ENCODE results near the gene FBXO47. TPM values are rescaled to one million over a fixed set of nuclear protein-coding genes. Genes with fewer than 3 reads are reported as not detected.
"Not testable (repeated sequence)": the region's sequence is repeated elsewhere in the genome, so short reads cannot be mapped to it uniquely, and the experiment has no call there.

FBXO47 gene
- total and polyA plus RNA-seq, 4 donors = not detected

GRCh38 chr17:38939987-38940386 lies 27.2 kb downstream of the FBXO47 start:
- Histone ChIP-seq H3K4me3 (no peak overlapping the region), H3K36me3 (ENCODE audit: control insufficient read depth in 4 of 4, insufficient read depth in 4 of 4, low read length in 4 of 4) (no peaks in the 10 kb centered on the region), H3K27ac (ENCODE audit: low read depth in 1 of 2, low read length in 1 of 2) (no peak overlapping the region), H3K27me3 (ENCODE audit: control insufficient read depth in 3 of 3, insufficient read depth in 3 of 3, low read length in 2 of 3) (peaks cover 0 to 10% (median 3%) of the 10 kb centered on the region in 3 donors), H3K9ac (ENCODE audit: insufficient read depth in 1 of 2, low read length in 2 of 2) (no peak overlapping the region), H3K4me1 (ENCODE audit: control insufficient read depth in 5 of 5, insufficient read depth in 5 of 5, low read length in 5 of 5) (no peaks in the 10 kb centered on the region), H3K9me3 (ENCODE audit: control insufficient read depth in 4 of 4, insufficient read depth in 3 of 4, low read length in 3 of 4) (no peaks in the 10 kb centered on the region)
- no peak for ATAC-seq (ENCODE audit: insufficient read depth, low FRiP score)
- no peak for DNase-seq
- TF ChIP-seq CTCF (IDR thresholded peaks at IDR 0.05; ENCODE audit: control extremely low read depth, extremely low read depth) = no peak

- not testable (repeated sequence) for H3K4me3 ChIP-seq; H3K27me3 ChIP-seq (ENCODE audit: control insufficient read depth in 3 of 3, insufficient read depth in 3 of 3, low read length in 2 of 3); DNase-seq; ATAC-seq (ENCODE audit: insufficient read depth, low FRiP score); H3K9ac ChIP-seq (ENCODE audit: insufficient read depth in 1 of 2, low read length in 2 of 2); H3K27ac ChIP-seq (ENCODE audit: low read depth in 1 of 2, low read length in 1 of 2); H3K36me3 ChIP-seq (ENCODE audit: control insufficient read depth in 4 of 4, insufficient read depth in 4 of 4, low read length in 4 of 4); H3K4me1 ChIP-seq (ENCODE audit: control insufficient read depth in 5 of 5, insufficient read depth in 5 of 5, low read length in 5 of 5); H3K9me3 ChIP-seq (ENCODE audit: control insufficient read depth in 4 of 4, insufficient read depth in 3 of 4, low read length in 3 of 4)
- WGBS, 2 donors = 89 to 93% methylated on average over 9 of the region's 9 CpGs
These were observed 33.2 kb downstream of the FBXO47 start for GRCh38 chr17:38933962-38934361.

GRCh38 chr17:38930782-38931181 lies 36.4 kb downstream of the FBXO47 start:
- not testable (repeated sequence) for H3K36me3 ChIP-seq (ENCODE audit: control insufficient read depth in 4 of 4, insufficient read depth in 4 of 4, low read length in 4 of 4); H3K9me3 ChIP-seq (ENCODE audit: control insufficient read depth in 4 of 4, insufficient read depth in 3 of 4, low read length in 3 of 4); H3K9ac ChIP-seq (ENCODE audit: insufficient read depth in 1 of 2, low read length in 2 of 2); H3K27ac ChIP-seq (ENCODE audit: low read depth in 1 of 2, low read length in 1 of 2); ATAC-seq (ENCODE audit: insufficient read depth, low FRiP score); H3K4me3 ChIP-seq; H3K27me3 ChIP-seq (ENCODE audit: control insufficient read depth in 3 of 3, insufficient read depth in 3 of 3, low read length in 2 of 3); DNase-seq; H3K4me1 ChIP-seq (ENCODE audit: control insufficient read depth in 5 of 5, insufficient read depth in 5 of 5, low read length in 5 of 5)
- WGBS, 2 donors = 92% methylated on average over 10 to 36 of the region's 36 CpGs

- no peak for ATAC-seq (ENCODE audit: insufficient read depth, low FRiP score)
- Histone ChIP-seq H3K4me3 (no peak overlapping the region), H3K27ac (ENCODE audit: low read depth in 1 of 2, low read length in 1 of 2) (peak overlapping the region in 1 of 2 donors; percentile 14), H3K36me3 (ENCODE audit: control insufficient read depth in 4 of 4, insufficient read depth in 4 of 4, low read length in 4 of 4) (peaks cover 0 to under 1% (median 0%) of the 10 kb centered on the region in 4 donors), H3K9ac (ENCODE audit: insufficient read depth in 1 of 2, low read length in 2 of 2) (no peak overlapping the region), H3K27me3 (ENCODE audit: control insufficient read depth in 3 of 3, insufficient read depth in 3 of 3, low read length in 2 of 3) (no peaks in the 10 kb centered on the region), H3K4me1 (ENCODE audit: control insufficient read depth in 5 of 5, insufficient read depth in 5 of 5, low read length in 5 of 5) (peaks cover 5 to 21% (median 6%) of the 10 kb centered on the region in 5 donors), H3K9me3 (ENCODE audit: control insufficient read depth in 4 of 4, insufficient read depth in 3 of 4, low read length in 3 of 4) (no peaks in the 10 kb centered on the region)
- WGBS, 2 donors = 33 to 48% methylated on average over 2 of the region's 2 CpGs
- DNase-seq = peak; percentile 44 to 62 (median 49)
- TF ChIP-seq CTCF (IDR thresholded peaks at IDR 0.05; ENCODE audit: control extremely low read depth, extremely low read depth) = no peak
These were observed 40.7 kb downstream of the FBXO47 start for GRCh38 chr17:38926293-38927070.
